H54 (cell line): ENCODE measurements around the gene HSPG2.
"Not testable (repeated sequence)": the region's sequence is repeated elsewhere in the genome, so short reads cannot be mapped to it uniquely, and the experiment has no call there.

ENCODE experiments used
- DNase-seq: peaks from one replicate; pipeline ENCODE4 v3.0.0; 2011; ENCODE audit warnings: low spot score, mixed read lengths; ENCODE audit not compliant: insufficient read length
- FAIRE-seq: peaks from 3 replicates; lab custom pipeline; 2011; peaks lifted over from hg19 to GRCh38; lab: Jason Lieb, UNC
- POLR2A ChIP-seq: IDR thresholded peaks from 2 replicates; pipeline ENCODE4 v1.6.1; 2011; ENCODE audit warnings: low read depth, mild to moderate bottlenecking, low read length

The HSPG2 gene

GRCh38 chr1:21919520-21919919, 17.6 kb downstream of the HSPG2 start:
- FAIRE-seq, result peak; percentile 75
- DNase-seq, result peak; percentile 72
- TF ChIP-seq POLR2A, result no peak

DNA sequence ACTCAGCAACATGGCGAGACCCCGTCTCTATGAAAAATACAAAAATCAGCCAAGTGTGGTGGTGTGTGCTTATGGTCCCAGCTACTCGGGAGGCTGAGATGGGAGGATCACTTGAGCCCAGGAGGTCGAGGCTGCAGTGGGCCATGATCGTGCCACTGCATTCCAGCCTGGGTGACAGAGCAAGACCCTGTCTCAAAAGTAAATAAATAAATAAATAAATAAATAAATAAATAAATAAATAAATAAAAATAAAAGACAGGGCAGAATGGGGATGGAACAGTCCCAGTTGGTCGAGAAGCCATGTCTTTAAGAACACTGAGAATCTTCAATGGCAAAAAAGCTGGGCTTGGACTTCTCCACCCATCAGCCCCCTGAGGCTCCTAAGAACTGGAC, 19.9 kb downstream of the HSPG2 start:
- not testable (repeated sequence) for DNase-seq, FAIRE-seq

DNA sequence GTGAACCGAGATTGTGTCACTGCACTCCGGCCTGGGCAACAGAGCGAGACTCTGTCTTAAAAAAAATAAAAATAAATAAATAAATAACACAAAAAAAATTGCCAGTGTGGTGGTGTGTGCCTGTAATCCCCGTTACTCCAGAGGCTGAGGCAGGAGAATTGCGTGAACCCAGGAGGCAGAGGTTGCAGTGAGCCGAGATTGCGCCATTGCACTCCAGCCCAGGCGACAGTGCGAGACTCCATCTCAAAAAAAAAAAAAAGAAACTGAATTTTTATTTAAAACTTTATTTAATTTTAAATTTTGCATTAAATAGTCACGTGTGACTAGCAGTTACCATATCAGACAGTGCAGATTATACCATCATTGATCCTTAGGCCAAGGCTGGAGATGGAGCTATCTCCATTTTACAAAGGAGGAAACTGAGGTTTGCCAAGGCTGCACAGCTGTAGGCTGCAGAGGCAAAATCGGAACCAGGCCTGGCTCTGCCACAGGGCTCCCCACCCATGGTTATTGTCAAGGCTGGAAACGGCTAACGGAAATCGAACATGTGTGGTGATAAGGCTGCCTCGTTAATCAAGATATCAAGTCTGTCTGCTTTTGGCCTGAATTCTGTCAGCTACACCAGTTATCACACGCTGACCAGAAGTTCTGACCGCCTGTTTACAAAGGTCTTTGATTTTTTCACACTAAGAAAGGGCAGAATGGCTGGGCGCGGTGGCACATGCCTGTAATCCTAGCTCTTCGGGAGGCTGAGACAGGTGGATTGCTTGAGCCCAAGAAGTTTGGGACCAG, 20.5 kb downstream of the HSPG2 start:
- no peak for DNase-seq
- no peak for FAIRE-seq
- TF ChIP-seq POLR2A, result no peak

DNA sequence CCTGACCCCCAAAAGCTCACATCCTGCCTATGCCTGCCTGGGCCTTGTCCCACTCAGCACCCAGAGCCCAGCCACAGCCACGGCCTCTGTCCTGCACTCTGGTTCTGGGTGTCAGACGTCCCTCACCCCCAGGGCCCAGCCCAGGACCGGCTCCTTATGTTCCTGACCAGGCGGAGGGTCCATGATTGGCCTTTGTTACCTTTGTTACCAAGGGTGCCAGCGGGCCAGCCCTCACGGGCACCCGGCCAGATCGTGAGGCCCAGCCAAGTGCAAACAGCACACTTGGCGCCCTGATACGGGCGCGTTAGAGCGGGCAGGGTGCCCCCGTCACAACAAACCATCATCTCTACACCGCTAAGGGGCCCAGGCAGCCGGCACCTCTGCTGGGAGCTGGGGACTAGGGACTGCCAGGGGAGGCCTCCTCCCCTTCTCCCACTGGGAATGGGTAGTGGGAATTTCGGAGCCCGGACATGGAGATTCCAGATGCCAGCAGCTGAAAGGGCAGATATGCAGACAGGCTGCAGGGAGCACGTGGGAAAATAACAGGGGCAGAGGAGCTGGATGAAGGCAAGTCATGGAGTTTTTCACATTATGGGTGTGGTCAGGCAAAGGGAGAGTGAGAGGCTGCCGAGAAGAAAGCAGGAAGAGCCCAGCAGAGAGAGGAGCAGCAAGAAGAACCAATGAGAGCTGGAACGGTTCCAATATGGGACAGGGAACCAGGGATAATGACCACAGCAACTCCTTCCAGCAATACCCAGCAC, 22.1 kb downstream of the HSPG2 start:
- no peak for DNase-seq
- no peak for FAIRE-seq
- no peak for TF ChIP-seq POLR2A

- no peak for FAIRE-seq
- TF ChIP-seq POLR2A, result no peak
- no peak for DNase-seq
These were observed 22.7 kb downstream of the HSPG2 start for GRCh38 chr1:21914450-21914849.

DNA sequence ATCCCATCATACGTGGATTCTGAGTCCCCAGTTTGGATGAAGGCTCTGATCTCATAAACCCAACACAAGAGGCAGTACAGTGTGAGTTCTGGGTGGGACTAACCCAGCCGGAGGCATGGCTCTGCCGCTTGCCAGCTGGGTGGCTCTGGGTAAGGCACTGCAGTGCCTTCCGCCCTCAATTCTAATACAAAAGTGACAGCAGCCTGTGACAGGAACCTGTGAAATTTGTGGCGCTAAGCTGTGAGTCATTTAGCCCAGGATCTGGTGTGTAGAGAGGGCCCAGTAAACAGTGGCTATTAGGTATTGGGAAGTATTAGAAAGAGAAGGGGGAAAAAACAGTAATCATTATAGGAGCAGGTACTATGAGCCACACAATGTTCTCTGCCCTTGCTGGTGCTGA, 23.3 kb downstream of the HSPG2 start:
- DNase-seq (no peak), FAIRE-seq (no peak)
- TF ChIP-seq POLR2A, result no peak

DNA sequence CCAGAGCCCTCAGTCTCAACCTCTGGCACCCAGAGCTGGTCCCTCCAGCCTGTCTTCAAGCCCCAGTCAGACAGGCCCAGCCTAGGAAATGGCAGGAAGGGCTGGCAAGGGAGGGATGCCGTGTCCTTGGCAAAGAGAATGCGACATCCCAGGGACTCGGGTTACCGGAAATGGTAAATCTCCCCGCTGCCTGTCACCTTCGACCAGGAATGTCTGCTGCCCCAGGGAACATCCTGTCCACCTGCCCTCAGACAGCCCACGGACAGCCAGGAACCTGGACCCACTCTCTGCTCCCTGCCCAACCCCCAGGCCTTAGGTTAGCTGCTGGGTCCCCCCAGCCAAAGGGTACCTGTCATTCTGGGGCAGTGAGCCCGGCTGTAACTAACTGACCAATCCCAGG, 23.9 kb downstream of the HSPG2 start:
- no peak for DNase-seq
- TF ChIP-seq POLR2A, result no peak
- no peak for FAIRE-seq

- TF ChIP-seq POLR2A, result no peak
- no peak for DNase-seq
- FAIRE-seq, result no peak
These were observed 24.9 kb downstream of the HSPG2 start for GRCh38 chr1:21912038-21912758.

GRCh38 chr1:21911205-21912001, 25.7 kb downstream of the HSPG2 start:
- no peak for TF ChIP-seq POLR2A
- no peak for DNase-seq
- no peak for FAIRE-seq

- no peak for TF ChIP-seq POLR2A
- no peak for DNase-seq
- no peak for FAIRE-seq
These were observed 26.4 kb downstream of the HSPG2 start for GRCh38 chr1:21910558-21911204.

- no peak for TF ChIP-seq POLR2A
- no peak for FAIRE-seq
- DNase-seq, result no peak
These were observed 27.2 kb downstream of the HSPG2 start for GRCh38 chr1:21909787-21910503.

GRCh38 chr1:21909286-21909759, 27.8 kb downstream of the HSPG2 start:
- DNase-seq, result no peak
- no peak for TF ChIP-seq POLR2A
- no peak for FAIRE-seq

DNA sequence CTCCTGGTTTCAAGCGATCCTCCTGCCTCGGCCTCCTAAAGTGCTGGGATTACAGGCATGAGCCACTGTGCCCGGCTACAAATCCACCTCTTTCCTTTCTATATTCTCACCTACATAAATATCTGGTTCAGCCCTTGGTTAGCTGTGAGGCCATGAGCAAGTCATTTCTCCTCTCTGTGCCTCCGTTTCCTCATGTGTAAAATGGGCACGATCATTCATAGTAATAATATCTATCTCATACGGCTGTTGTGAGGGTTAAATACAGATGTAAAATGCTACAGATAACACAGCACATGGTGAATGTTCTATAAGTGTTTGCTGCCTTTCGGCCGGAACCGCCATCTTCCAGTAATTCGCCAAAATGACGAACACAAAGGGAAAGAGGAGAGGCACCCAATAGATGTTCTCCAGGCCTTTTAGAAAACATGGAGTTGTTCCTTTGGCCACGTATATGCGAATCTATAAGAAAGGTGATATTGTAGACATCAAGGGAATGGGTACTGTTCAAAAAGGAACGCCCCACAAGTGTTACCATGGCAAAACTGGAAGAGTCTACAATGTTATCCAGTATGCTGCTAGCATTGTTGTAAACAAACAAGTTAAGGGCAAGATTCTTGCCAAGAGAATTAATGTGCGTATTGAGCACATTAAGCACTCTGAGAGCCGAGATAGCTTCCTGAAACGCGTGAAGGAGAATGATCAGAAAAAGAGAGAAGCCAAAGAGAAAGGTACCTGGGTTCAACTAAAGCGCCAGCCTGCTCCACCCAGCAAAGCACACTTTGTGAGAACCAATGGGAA, 29.2 kb downstream of the HSPG2 start:
- not testable (repeated sequence) for FAIRE-seq, DNase-seq
